Measurements from ENCODE around the gene TGM5. TPM values are rescaled to one million over a fixed set of nuclear protein-coding genes. Genes with fewer than 3 reads are reported as not detected.

The TGM5 gene
- total and polyA plus RNA-seq, 2 donors (not counting 3 experiments of a cell fraction or from before 2014, with no cell fraction given), result not detected

GRCh38 chr15:43286074-43286473 lies 19.3 kb upstream of the TGM5 start:
- BruUV-seq (replicated peaks), result no TSS peak
- H2AFZ ChIP-seq (ENCODE audit: low read depth, low read length), result no peak overlapping the region
- CTCF ChIA-PET, result interaction anchor here (0.6 to 5.8 kb wide), 58 partner anchors 10 to 1219 kb away, joined by 3 to 427 read pairs (median 4); partner anchors contain the start of genes CCNDBP1, EPB42, TGM5 and TGM7
- no peak overlapping the region for H3K4me2 ChIP-seq (ENCODE audit: insufficient read depth, low read length)
- no peak overlapping the region for H3K4me3 ChIP-seq (replicated peaks in 1 of 3; ENCODE audit: insufficient read depth in 1 of 3, low read depth in 1 of 3, low read length in 3 of 3)
- no peaks in the 10 kb centered on the region for H3K9me3 ChIP-seq (replicated peaks; ENCODE audit: control insufficient read depth, insufficient read depth, low read length)
- no peak overlapping the region for H3K27ac ChIP-seq (ENCODE audit: insufficient read depth, low read depth, low read length)
- intact Hi-C loops (cut with micrococcal nuclease), result loop anchor here (5.0 to 10.0 kb wide), 2 partner anchors 84 to 581 kb away; no protein-coding TSS in a partner anchor
- no peaks in the 10 kb centered on the region for H3K9me1 ChIP-seq (replicated peaks; ENCODE audit: control insufficient read depth, extremely low read depth, insufficient read depth, low read length)
- peaks cover 2% of the 10 kb centered on the region for H3K4me1 ChIP-seq (ENCODE audit: control insufficient read depth, extremely low read depth, insufficient read depth, low read length)
- H3K79me2 ChIP-seq (ENCODE audit: control insufficient read depth, insufficient read depth, low read length), result no peaks in the 10 kb centered on the region
- TF ChIP-seq JUN (IDR thresholded peaks at IDR 0.05; ENCODE audit: borderline replicate concordance, insufficient read depth, insufficient read length, low read depth), result no peak
- no peak for TF ChIP-seq POLR2AphosphoS5 (IDR thresholded peaks at IDR 0.05; ENCODE audit: insufficient read depth, low read depth, low read length)
- no peak for TF ChIP-seq MAX (IDR thresholded peaks at IDR 0.05; ENCODE audit: insufficient read depth, insufficient read length)
- no peak for TF ChIP-seq GATA2 (IDR thresholded peaks at IDR 0.05; ENCODE audit: insufficient read depth, insufficient read length, low read depth, low read length)
- TF ChIP-seq EZH2 (IDR thresholded peaks at IDR 0.05; ENCODE audit: borderline replicate concordance, low read depth, low read length, severe bottlenecking), result no peak
- no peak for TF ChIP-seq CTCF (IDR thresholded peaks at IDR 0.05; ENCODE audit: extremely low read depth in 1 of 2, insufficient read depth in 1 of 2, low read depth in 1 of 2, low read length in 2 of 2)
- TF ChIP-seq POLR2A (IDR thresholded peaks at IDR 0.05; ENCODE audit: low read depth, low read length), result no peak
- TF ChIP-seq MYC (IDR thresholded peaks at IDR 0.05; ENCODE audit: low read depth, low read length), result no peak
- no peak for TF ChIP-seq FOS (IDR thresholded peaks at IDR 0.05; ENCODE audit: borderline replicate concordance, insufficient read depth, low read length)
- no peak overlapping the region for H3K9ac ChIP-seq (replicated peaks; ENCODE audit: extremely low read depth, insufficient read depth, low read length)
- H3K27me3 ChIP-seq (ENCODE audit: control insufficient read depth in 2 of 2, insufficient read depth in 2 of 2, low read length in 2 of 2), result peaks cover under 1 to 6% of the 10 kb centered on the region in 2 experiments
- FAIRE-seq (no peak), DNase-seq (ENCODE audit: low read depth, low spot score) (no peak)
- POLR2A ChIA-PET, result interaction anchor here (0.5 to 1.3 kb wide), 2 partner anchors 61 to 580 kb away, joined by 3 read pairs; no protein-coding TSS in a partner anchor
- dilution Hi-C loops (cut with MboI; ENCODE audit: extremely low pct_ligation_motif_present, low sequenced_read_pairs), result no loop called here
- H4K20me1 ChIP-seq (replicated peaks; ENCODE audit: control insufficient read depth, extremely low read depth, insufficient read depth, low read length), result no peaks in the 10 kb centered on the region
- no peaks in the 10 kb centered on the region for H3K36me3 ChIP-seq (ENCODE audit: control insufficient read depth in 2 of 2, extremely low read depth in 1 of 2, insufficient read depth in 2 of 2, low read length in 2 of 2)
